Coronary artery (tissue), 2 donors: ENCODE results near the gene HTRA1.

Experiments used
- DNase-seq: peaks from one replicate; pipeline ENCODE4 v3.0.0-alpha.2; 2017; ENCODE audit warnings: low spot score
- H3K27ac ChIP-seq, 2 donors: fragments of 200-600 bp; sonication (generic); one replicate each; pipeline ENCODE4 v1.5.1; 2016 to 2019
- H3K4me3 ChIP-seq: fragments of 200-600 bp; sonication (generic); 2 replicates; pipeline ENCODE4 v1.5.1; 2016; ENCODE audit warnings: mild to moderate bottlenecking, moderate library complexity
- CTCF ChIP-seq: fragments of 200-600 bp; sonication (generic); IDR thresholded peaks from one replicate; pipeline ENCODE4 v1.5.1; 2019; ENCODE audit warnings: antibody characterized with exemption

HTRA1 gene

GRCh38 chr10:122515588-122516231 is 54.4 kb downstream of the HTRA1 start:
- Histone ChIP-seq H3K4me3 (no peak overlapping the region), H3K27ac (no peak overlapping the region)
- TF ChIP-seq CTCF = no peak
- DNase-seq = no peak

GRCh38 chr10:122516734-122517133 is 55.4 kb downstream of the HTRA1 start:
- TF ChIP-seq CTCF = no peak
- no peak for DNase-seq
- no peak overlapping the region for H3K27ac ChIP-seq
- H3K4me3 ChIP-seq = no peak overlapping the region

DNA sequence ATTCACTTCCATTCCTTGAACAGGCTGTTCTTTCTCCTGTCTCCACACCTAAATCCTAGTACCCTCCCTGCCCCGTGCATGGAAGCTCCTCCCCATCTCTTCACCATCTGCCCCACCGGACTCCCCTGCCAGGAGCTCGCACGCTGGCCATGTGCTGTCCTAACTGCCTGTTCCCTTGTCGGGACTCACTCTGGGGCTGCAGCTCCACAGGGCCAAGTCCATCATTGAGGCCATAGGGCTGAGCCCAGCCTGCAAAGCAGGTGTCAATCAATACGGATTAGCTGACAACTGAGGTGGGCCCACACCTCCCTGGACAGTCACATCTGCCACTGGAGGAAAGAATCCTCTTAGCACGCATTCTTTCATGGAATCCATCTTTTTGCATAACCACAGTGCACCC is 57.8 kb downstream of the HTRA1 start:
- no peak for TF ChIP-seq CTCF
- DNase-seq = no peak
- H3K4me3 ChIP-seq = no peak overlapping the region
- no peak overlapping the region for H3K27ac ChIP-seq

- no peak for DNase-seq
- Histone ChIP-seq H3K27ac (no peak overlapping the region), H3K4me3 (no peak overlapping the region)
- no peak for TF ChIP-seq CTCF
These were observed 58.5 kb downstream of the HTRA1 start for GRCh38 chr10:122519873-122520272.

DNA sequence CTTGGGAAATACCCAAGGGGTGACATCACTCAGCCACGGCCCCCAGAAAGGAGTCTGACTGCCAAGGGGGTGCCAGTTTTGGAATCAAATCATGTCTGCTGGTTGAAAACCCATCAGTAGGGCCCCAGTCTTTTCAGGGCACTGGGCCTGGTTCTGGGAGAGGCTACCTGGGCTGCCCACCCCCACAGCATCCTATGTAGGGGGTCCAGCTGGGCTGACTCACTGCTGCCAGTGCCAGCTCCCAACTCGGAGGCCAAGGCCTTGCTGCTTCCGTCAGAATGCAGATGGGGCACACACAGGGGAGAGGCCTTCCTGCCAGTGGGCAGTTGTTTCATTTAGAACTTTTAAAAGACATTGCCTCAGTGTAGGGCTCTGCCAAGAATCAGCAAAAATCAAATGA is 59.7 kb downstream of the HTRA1 start:
- no peak for DNase-seq
- Histone ChIP-seq H3K4me3 (no peak overlapping the region), H3K27ac (no peak overlapping the region)
- no peak for TF ChIP-seq CTCF

DNA sequence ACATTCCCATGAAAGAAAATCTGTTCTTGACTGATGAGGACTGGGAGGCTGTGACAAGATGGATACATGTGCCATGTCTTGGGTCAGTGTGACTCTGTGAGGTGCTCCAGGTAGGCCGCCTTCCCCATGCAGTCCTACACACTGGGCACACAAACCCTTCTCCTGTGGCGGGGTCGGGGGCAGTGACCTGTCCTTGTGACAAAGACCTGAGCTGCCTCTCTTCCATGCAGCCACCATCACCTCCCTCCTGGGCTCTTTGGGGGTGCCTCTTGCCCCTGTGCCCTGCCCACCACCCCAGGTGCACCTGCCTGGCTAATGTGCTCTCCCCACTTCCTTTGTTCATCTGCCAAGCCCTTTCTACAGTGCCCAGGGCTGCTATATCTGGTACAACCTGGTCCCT is 63.5 kb downstream of the HTRA1 start:
- Histone ChIP-seq H3K4me3 (no peak overlapping the region), H3K27ac (no peak overlapping the region)
- DNase-seq = no peak
- no peak for TF ChIP-seq CTCF

GRCh38 chr10:122525788-122526187 is 64.4 kb downstream of the HTRA1 start:
- no peak overlapping the region for H3K27ac ChIP-seq
- no peak for DNase-seq
- H3K4me3 ChIP-seq = no peak overlapping the region
- no peak for TF ChIP-seq CTCF
